WI38 (cell line): ENCODE results near the gene ATP6V1G1.
A peak's percentile ranks its signal among the peaks of the same experiment; 100 is the strongest.

ENCODE experiments used
- H3K4me3 ChIP-seq: 2 replicates; pipeline ENCODE4 v1.5.1; 2011; ENCODE audit warnings: low read depth, mild to moderate bottlenecking, control low read depth, low read length
- CTCF ChIP-seq: IDR thresholded peaks from 2 replicates; pipeline ENCODE4 v1.5.1; 2012; ENCODE audit warnings: low read depth, mild to moderate bottlenecking, control low read depth, low read length

Gene ATP6V1G1

DNA sequence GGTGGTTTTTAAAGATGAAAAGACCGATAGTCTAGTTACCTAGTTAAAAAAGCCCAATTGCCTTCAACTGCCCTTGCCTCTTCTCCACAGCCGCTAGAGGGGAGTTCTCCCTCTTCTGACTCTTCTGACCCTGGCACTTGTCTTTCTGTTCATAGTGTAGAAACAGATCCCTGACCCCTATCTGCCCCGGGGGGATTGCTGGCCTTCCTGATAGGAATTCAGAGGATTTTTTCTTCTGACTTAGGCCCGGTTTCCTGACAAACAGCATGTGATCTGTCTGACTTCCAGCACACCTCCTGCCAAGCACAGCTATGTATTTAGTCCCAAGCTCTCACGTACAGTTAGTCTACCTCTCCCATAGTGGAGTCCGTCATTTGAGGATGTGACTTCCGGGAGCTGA lies 18.5 kb downstream of the ATP6V1G1 start:
- no peak overlapping the region for H3K4me3 ChIP-seq
- no peak for TF ChIP-seq CTCF

DNA sequence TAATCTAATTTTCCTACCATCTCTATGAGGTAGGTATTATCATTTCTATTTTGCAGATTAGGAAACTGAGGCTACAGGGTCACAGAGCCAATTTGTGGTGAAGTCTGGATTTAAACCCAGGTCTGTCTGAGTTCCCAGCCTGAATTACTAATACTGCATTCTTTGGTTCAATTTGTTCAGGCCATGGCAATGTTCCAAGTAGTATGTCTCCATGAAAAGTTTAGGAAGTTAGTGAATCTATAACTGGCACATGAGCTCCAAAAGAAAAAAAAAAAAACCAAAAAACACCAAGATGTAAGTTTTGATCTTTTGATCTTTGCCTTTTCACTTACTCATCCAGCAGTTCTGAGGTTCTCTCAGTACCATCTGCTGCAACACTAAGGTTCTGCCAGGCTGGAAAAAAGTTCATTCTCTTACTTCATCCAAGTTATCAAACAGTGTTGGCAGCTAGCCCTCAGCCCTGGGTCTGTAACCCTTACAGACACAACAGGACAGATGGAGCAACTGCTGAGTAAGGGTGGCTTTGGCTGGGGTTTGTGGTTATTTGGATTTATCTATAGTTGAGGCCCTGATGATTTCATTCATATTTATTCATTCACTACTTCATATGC lies 19.1 kb downstream of the ATP6V1G1 start:
- H3K4me3 ChIP-seq: no peak overlapping the region
- no peak for TF ChIP-seq CTCF

- no peak for TF ChIP-seq CTCF
- H3K4me3 ChIP-seq: no peak overlapping the region
These were observed 20.3 kb downstream of the ATP6V1G1 start for GRCh38 chr9:114607671-114608524.

- TF ChIP-seq CTCF: no peak
- H3K4me3 ChIP-seq: no peak overlapping the region
These were observed 20.9 kb downstream of the ATP6V1G1 start for GRCh38 chr9:114608525-114608796.

- H3K4me3 ChIP-seq: peak overlapping the region; percentile 60
- TF ChIP-seq CTCF: no peak
These were observed 24.1 kb downstream of the ATP6V1G1 start for GRCh38 chr9:114611516-114612271.

DNA sequence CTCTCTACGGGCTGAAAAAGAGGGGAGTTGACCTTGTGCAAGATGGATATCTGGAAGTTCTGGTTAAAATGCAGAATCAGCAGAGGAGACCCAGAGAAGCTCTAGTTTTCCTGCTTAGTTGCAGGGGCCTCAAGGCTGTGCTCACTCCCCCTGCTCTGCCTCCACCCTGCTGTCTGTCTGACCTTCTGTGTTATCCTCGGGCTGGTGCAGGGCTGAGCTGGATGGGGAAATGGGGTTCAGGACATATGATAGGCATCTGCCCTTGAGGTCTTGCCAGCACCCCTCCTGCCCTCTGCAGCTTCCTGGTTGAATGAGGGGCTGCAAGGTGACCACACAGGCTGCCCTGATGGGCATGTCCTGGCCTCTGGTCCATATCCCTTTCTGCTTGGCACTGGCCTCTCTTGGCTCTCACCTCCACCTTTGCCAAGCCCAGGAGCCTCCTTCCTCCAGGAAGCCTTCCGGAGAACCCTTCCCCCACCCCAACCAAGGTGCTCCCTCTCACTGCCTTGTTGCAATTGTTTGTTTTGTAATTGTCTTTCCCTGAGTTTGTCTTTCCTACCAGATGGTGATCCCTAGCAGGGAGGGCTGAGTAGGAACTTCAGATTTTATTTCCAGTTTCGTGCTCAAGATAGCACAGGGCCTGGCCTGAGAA lies 24.8 kb downstream of the ATP6V1G1 start:
- no peak for TF ChIP-seq CTCF
- H3K4me3 ChIP-seq: peak overlapping the region; percentile 60

DNA sequence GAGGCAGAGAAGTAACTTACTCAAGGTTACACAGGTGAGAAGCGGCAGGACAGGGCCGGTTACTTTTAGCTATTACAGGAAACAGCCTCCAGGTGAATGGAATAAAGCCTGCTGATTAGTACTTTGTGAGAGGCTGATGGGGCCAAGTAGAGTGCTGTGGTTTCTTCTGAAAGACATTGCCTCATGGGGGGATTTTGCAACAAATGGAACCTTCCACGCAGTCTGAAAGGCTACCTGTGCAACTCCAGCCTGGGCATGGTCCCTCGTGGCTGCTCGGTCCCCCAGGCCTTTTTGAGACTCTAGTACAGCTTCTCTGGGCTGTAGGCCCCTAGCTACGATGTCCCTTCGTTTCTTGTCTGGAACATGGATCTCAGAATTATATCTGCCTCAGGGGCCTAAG lies 25.5 kb downstream of the ATP6V1G1 start:
- no peak overlapping the region for H3K4me3 ChIP-seq

More for the DNA sequence above, 25.5 kb downstream of the ATP6V1G1 start:
- no peak for TF ChIP-seq CTCF
